IMR-90 (cell line): ENCODE measurements around the gene IFNGR1. TPM values are rescaled to one million over a fixed set of nuclear protein-coding genes. Genes with fewer than 3 reads are reported as not detected.

Source experiments
- ATAC-seq: fragments of 200-7000 bp; cut with Tn5 transposase; 2 replicates; pipeline ENCODE4 v1.9.1; 2020; ENCODE audit warnings: low read depth, mild to moderate bottlenecking, moderate library complexity
- BruUV-seq: library from RNA; stranded (reverse); fragments of 400-500 nt; replicated peaks from 2 replicates; lab custom pipeline; 2021; lab: Mats Ljungman, UMichigan
- CTCF ChIA-PET: fragments of 300-600 bp; formaldehyde crosslinking; extraction: SDS; loops from one replicate; lab custom pipeline; 2021; ENCODE audit warnings: antibody characterized with exemption; lab: Yijun Ruan, JAX
- POLR2A ChIA-PET: fragments of 300-600 bp; sonication (Branson Sonifier 250); formaldehyde crosslinking; loops from one replicate; lab custom pipeline; 2022; ENCODE audit warnings: antibody characterized with exemption; ENCODE audit not compliant: unreplicated experiment; lab: Charles Lee
- DNase-seq: peaks from one replicate; pipeline ENCODE4 v3.0.0; 2013
- H2AFZ ChIP-seq: replicated peaks from 2 replicates; pipeline ENCODE3; 2013; ENCODE audit warnings: low read length, mild to moderate bottlenecking; ENCODE audit not compliant: poor library complexity
- H2AK5ac ChIP-seq: 2 replicates; pipeline ENCODE4 v1.6.1; 2013; ENCODE audit warnings: low read depth, low read length, inconsistent platforms
- H2AK9ac ChIP-seq: replicated peaks from 2 replicates; pipeline ENCODE3; 2013; ENCODE audit warnings: mild to moderate bottlenecking, low read depth, low read length, moderate library complexity; ENCODE audit not compliant: poor library complexity
- H2BK120ac ChIP-seq: 2 replicates; pipeline ENCODE4 v1.6.1; 2013; ENCODE audit warnings: low read depth, low read length, inconsistent platforms
- H2BK15ac ChIP-seq: 3 replicates; pipeline ENCODE4 v1.6.1; 2013; ENCODE audit warnings: low read depth, low read length, inconsistent platforms
- H2BK20ac ChIP-seq: 2 replicates; pipeline ENCODE4 v1.6.1; 2013; ENCODE audit warnings: low read depth, mild to moderate bottlenecking, inconsistent platforms, low read length, moderate library complexity
- H2BK5ac ChIP-seq: 2 replicates; pipeline ENCODE4 v1.6.1; 2013; ENCODE audit warnings: mild to moderate bottlenecking, low read depth, low read length, inconsistent platforms; ENCODE audit not compliant: poor library complexity, severe bottlenecking
- H3K14ac ChIP-seq: replicated peaks from 2 replicates; pipeline ENCODE4 v1.6.1; 2013; ENCODE audit warnings: low read depth, low read length, inconsistent platforms
- H3K18ac ChIP-seq: 2 replicates; pipeline ENCODE4 v1.6.1; 2013; ENCODE audit warnings: low read depth, low read length, control low read depth
- H3K23ac ChIP-seq: 2 replicates; pipeline ENCODE4 v1.6.1; 2013; ENCODE audit warnings: low read depth, low read length, inconsistent platforms
- H3K27ac ChIP-seq: 2 replicates; pipeline ENCODE4 v1.5.1; 2013; ENCODE audit warnings: mild to moderate bottlenecking, control low read depth, low read length; ENCODE audit not compliant: insufficient read depth
- H3K27me3 ChIP-seq: 2 replicates; pipeline ENCODE4 v1.6.1; 2013; ENCODE audit warnings: low read length; ENCODE audit not compliant: control insufficient read depth, insufficient read depth
- H3K36me3 ChIP-seq: 2 replicates; pipeline ENCODE4 v1.6.1; 2013; ENCODE audit warnings: low read length, mixed read lengths; ENCODE audit not compliant: control insufficient read depth, insufficient read depth
- H3K4ac ChIP-seq: 2 replicates; pipeline ENCODE4 v1.6.1; 2013; ENCODE audit warnings: low read depth, low read length, inconsistent platforms
- H3K4me1 ChIP-seq: 2 replicates; pipeline ENCODE4 v1.6.1; 2013; ENCODE audit warnings: low read length, mixed read lengths; ENCODE audit not compliant: control insufficient read depth, insufficient read depth
- H3K4me2 ChIP-seq: 2 replicates; pipeline ENCODE4 v1.6.1; 2013; ENCODE audit warnings: low read depth, mild to moderate bottlenecking, control low read depth, low read length, moderate library complexity
- H3K4me3 ChIP-seq: 2 replicates; pipeline ENCODE4 v1.5.1; 2013; ENCODE audit warnings: low read depth, mild to moderate bottlenecking, control low read depth, low read length, moderate library complexity; ENCODE audit not compliant: insufficient read depth
- H3K56ac ChIP-seq: 2 replicates; pipeline ENCODE4 v1.6.1; 2013; ENCODE audit warnings: low read length, inconsistent platforms; ENCODE audit not compliant: insufficient read depth; ENCODE audit errors: extremely low read depth
- H3K79me1 ChIP-seq, 2 experiments: 2 replicates each; pipeline ENCODE4 v1.6.1; 2013; ENCODE audit warnings: low read length in 2 of 2, inconsistent platforms in 1 of 2, low read depth in 1 of 2
- H3K9ac ChIP-seq: 2 replicates; pipeline ENCODE4 v1.6.1; 2013; ENCODE audit warnings: low read depth, low read length, control low read depth
- H3K9me1 ChIP-seq: 2 replicates; pipeline ENCODE4 v1.6.1; 2013; ENCODE audit warnings: low read length, inconsistent platforms; ENCODE audit not compliant: insufficient read depth
- H3K9me3 ChIP-seq: 2 replicates; pipeline ENCODE4 v1.6.1; 2013; ENCODE audit warnings: low read length; ENCODE audit not compliant: control insufficient read depth, insufficient read depth
- H4K20me1 ChIP-seq: 2 replicates; pipeline ENCODE4 v1.6.1; 2013; ENCODE audit warnings: low read length, inconsistent platforms; ENCODE audit not compliant: insufficient read depth
- H4K5ac ChIP-seq: 2 replicates; pipeline ENCODE4 v1.6.1; 2013; ENCODE audit warnings: mild to moderate bottlenecking, low read depth, low read length, control low read depth
- H4K8ac ChIP-seq, 2 experiments: 2 replicates each; pipeline ENCODE4 v1.6.1; 2013; ENCODE audit warnings: low read depth in 2 of 2, low read length in 2 of 2, control low read depth in 1 of 2, inconsistent platforms in 1 of 2
- H4K91ac ChIP-seq: 2 replicates; pipeline ENCODE4 v1.6.1; 2013; ENCODE audit warnings: low read depth, low read length, inconsistent platforms; ENCODE audit not compliant: insufficient read depth
- BHLHE40 ChIP-seq: fragments of 150-350 bp; IDR thresholded peaks from 2 replicates; pipeline ENCODE4 v1.6.1; 2016; ENCODE audit warnings: mild to moderate bottlenecking, low read depth, low read length
- CEBPB ChIP-seq: IDR thresholded peaks from 2 replicates; pipeline ENCODE4 v1.6.1; 2012; ENCODE audit warnings: low read depth, low read length, improper control_type of control experiment
- CHD1 ChIP-seq: IDR thresholded peaks from 2 replicates; pipeline ENCODE4 v1.6.1; 2012; ENCODE audit warnings: low read depth, low read length, improper control_type of control experiment
- FOS ChIP-seq: fragments of 150-350 bp; IDR thresholded peaks from 2 replicates; pipeline ENCODE4 v1.6.1; 2016; ENCODE audit warnings: low read depth, low read length
- MAFK ChIP-seq: IDR thresholded peaks from 2 replicates; pipeline ENCODE4 v1.6.1; 2012; ENCODE audit warnings: low read depth, low read length, improper control_type of control experiment
- MAZ ChIP-seq: IDR thresholded peaks from 2 replicates; pipeline ENCODE4 v1.6.1; 2012; ENCODE audit warnings: low read depth, mild to moderate bottlenecking, low read length, improper control_type of control experiment, moderate library complexity, borderline replicate concordance
- MXI1 ChIP-seq: IDR thresholded peaks from 2 replicates; pipeline ENCODE4 v1.6.1; 2012; ENCODE audit warnings: low read depth, mild to moderate bottlenecking, low read length, moderate library complexity, borderline replicate concordance
- NFE2L2 ChIP-seq: fragments of 150-350 bp; IDR thresholded peaks from 2 replicates; pipeline ENCODE4 v1.6.1; 2016; ENCODE audit warnings: low read depth, mild to moderate bottlenecking, low read length
- POLR2A ChIP-seq: IDR thresholded peaks from 2 replicates; pipeline ENCODE4 v1.6.1; 2012; ENCODE audit warnings: mild to moderate bottlenecking, low read depth, low read length
- RAD21 ChIP-seq: IDR thresholded peaks from 2 replicates; pipeline ENCODE4 v1.6.1; 2012; ENCODE audit warnings: low read length, improper control_type of control experiment
- RCOR1 ChIP-seq: IDR thresholded peaks from 2 replicates; pipeline ENCODE4 v1.6.1; 2012; ENCODE audit warnings: mild to moderate bottlenecking, low read length, improper control_type of control experiment; ENCODE audit not compliant: insufficient replicate concordance
- RFX5 ChIP-seq: IDR thresholded peaks from 2 replicates; pipeline ENCODE4 v1.8.0; 2012; ENCODE audit warnings: low read depth, mild to moderate bottlenecking, low read length, moderate library complexity
- SMC3 ChIP-seq: fragments of 150-350 bp; IDR thresholded peaks from 2 replicates; pipeline ENCODE4 v1.6.1; 2016; ENCODE audit warnings: low read depth, mild to moderate bottlenecking, antibody characterized with exemption, low read length, moderate library complexity
- WGBS, 2 experiments: methylation state at CpG; one replicate each; pipeline versions ENCODE4 v1.1.5 to v1.1.7; 2013; ENCODE audit warnings: missing lambda C conversion rate in 2 of 2; ENCODE audit not compliant: insufficient read length in 1 of 2; ENCODE audit errors: extremely low coverage in 2 of 2; 5-methylcytosine and 5-hydroxymethylcytosine counted together
- dilution Hi-C: fragments of 300-500 bp; cut with HindIII; formaldehyde crosslinking; loops from one replicate; pipeline ENCODE4 v1.14.3; 2018; ENCODE audit warnings: low sequenced_read_pairs; ENCODE audit not compliant: unreplicated experiment
- in situ Hi-C: fragments of 300-500 bp; cut with MboI; formaldehyde crosslinking; loops from 3 replicates; pipeline ENCODE4 v1.14.3; 2019; ENCODE audit warnings: low sequenced_read_pairs, inconsistent platforms, mixed read lengths
- intact Hi-C: fragments of 100-400 bp; cut with micrococcal nuclease; formaldehyde crosslinking; loops from 2 replicates; pipeline ENCODE4 v1.10.0; 2022
- polyA plus RNA-seq, 3 experiments: library from polyadenylated mRNA; depleted of rRNA; stranded (reverse); fragments of >200 nt; gene quantifications; 2 replicates each; pipeline ENCODE4 v1.2.3, GENCODE V29; 2012; ENCODE audit warnings: low replicate concordance in 1 of 3
- total RNA-seq: library from RNA; depleted of rRNA; stranded (reverse); fragments of >200 nt; gene quantifications from 2 replicates; pipeline ENCODE4 v1.2.3, GENCODE V29; 2012
- TF ChIP-seq, protein P1 (sequence below): conservative IDR thresholded peaks from 2 replicates; pipeline ENCODE4 v1.5.1; 2012; ENCODE audit warnings: mild to moderate bottlenecking, low read depth, low read length, improper control_type of control experiment
- TF ChIP-seq, protein P2 (sequence below): fragments of 150-350 bp; IDR thresholded peaks from 2 replicates; pipeline ENCODE4 v1.6.1; 2016; ENCODE audit warnings: low read depth, mild to moderate bottlenecking, low read length, moderate library complexity, borderline replicate concordance
- TF ChIP-seq, protein P3 (sequence below): fragments of 150-350 bp; IDR thresholded peaks from 2 replicates; pipeline ENCODE4 v1.6.1; 2017; ENCODE audit warnings: mild to moderate bottlenecking, antibody characterized with exemption, low read length, low read depth

Gene IFNGR1
- total and polyA plus RNA-seq, 2 of the 4 experiments (the other 2 are of a cell fraction) = 19.1 to 25.6 TPM

GRCh38 chr6:137177611-137178010, 41.6 kb downstream of the IFNGR1 start:
- Histone ChIP-seq H3K4me2 (no peak overlapping the region), H3K14ac (no peak overlapping the region), H2BK120ac (no peak overlapping the region), H2AK9ac (no peak overlapping the region), H3K9ac (no peak overlapping the region), H2BK15ac (no peak overlapping the region), H3K9me1 (no peaks in the 10 kb centered on the region), H2AFZ (no peak overlapping the region), H4K8ac (no peak overlapping the region), H4K5ac (no peak overlapping the region), H3K9me3 (peaks cover 7% of the 10 kb centered on the region), H3K23ac (no peak overlapping the region), H3K27ac (no peak overlapping the region), H3K4me1 (no peaks in the 10 kb centered on the region), H3K27me3 (no peaks in the 10 kb centered on the region; the same call in 1 of the 2 replicates), H4K20me1 (no peaks in the 10 kb centered on the region), H2AK5ac (no peak overlapping the region), H2BK5ac (no peak overlapping the region), H4K91ac (no peak overlapping the region), H3K56ac (no peak overlapping the region), H2BK20ac (no peak overlapping the region), H3K79me1 (no peaks in the 10 kb centered on the region), H3K4me3 (no peak overlapping the region), H3K36me3 (no peaks in the 10 kb centered on the region), H3K18ac (no peak overlapping the region), H3K4ac (no peak overlapping the region)
- ATAC-seq (no peak), DNase-seq (no peak)
- in situ Hi-C loops = no loop called here
- ChIA-PET POLR2A (no interaction called here), CTCF (no interaction called here)
- WGBS, 2 experiments = no CpG with 5 or more reads among the region's 1 CpG
- dilution Hi-C loops = no loop called here
- no peak for TF ChIP-seq NFE2L2
- no peak for TF ChIP-seq MAZ
- TF ChIP-seq RCOR1 = no peak
- TF ChIP-seq BHLHE40 = no peak
- TF ChIP-seq MAFK = no peak
- no peak for TF ChIP-seq FOS
- TF ChIP-seq, protein P1, sequence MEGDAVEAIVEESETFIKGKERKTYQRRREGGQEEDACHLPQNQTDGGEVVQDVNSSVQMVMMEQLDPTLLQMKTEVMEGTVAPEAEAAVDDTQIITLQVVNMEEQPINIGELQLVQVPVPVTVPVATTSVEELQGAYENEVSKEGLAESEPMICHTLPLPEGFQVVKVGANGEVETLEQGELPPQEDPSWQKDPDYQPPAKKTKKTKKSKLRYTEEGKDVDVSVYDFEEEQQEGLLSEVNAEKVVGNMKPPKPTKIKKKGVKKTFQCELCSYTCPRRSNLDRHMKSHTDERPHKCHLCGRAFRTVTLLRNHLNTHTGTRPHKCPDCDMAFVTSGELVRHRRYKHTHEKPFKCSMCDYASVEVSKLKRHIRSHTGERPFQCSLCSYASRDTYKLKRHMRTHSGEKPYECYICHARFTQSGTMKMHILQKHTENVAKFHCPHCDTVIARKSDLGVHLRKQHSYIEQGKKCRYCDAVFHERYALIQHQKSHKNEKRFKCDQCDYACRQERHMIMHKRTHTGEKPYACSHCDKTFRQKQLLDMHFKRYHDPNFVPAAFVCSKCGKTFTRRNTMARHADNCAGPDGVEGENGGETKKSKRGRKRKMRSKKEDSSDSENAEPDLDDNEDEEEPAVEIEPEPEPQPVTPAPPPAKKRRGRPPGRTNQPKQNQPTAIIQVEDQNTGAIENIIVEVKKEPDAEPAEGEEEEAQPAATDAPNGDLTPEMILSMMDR = no peak
- no peak for TF ChIP-seq RAD21
- TF ChIP-seq, protein P2, sequence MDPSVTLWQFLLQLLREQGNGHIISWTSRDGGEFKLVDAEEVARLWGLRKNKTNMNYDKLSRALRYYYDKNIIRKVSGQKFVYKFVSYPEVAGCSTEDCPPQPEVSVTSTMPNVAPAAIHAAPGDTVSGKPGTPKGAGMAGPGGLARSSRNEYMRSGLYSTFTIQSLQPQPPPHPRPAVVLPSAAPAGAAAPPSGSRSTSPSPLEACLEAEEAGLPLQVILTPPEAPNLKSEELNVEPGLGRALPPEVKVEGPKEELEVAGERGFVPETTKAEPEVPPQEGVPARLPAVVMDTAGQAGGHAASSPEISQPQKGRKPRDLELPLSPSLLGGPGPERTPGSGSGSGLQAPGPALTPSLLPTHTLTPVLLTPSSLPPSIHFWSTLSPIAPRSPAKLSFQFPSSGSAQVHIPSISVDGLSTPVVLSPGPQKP = no peak
- no peak for TF ChIP-seq SMC3
- no peak for TF ChIP-seq MXI1
- TF ChIP-seq RFX5 = no peak
- TF ChIP-seq CHD1 = no peak
- TF ChIP-seq POLR2A = no peak
- TF ChIP-seq, protein P3, sequence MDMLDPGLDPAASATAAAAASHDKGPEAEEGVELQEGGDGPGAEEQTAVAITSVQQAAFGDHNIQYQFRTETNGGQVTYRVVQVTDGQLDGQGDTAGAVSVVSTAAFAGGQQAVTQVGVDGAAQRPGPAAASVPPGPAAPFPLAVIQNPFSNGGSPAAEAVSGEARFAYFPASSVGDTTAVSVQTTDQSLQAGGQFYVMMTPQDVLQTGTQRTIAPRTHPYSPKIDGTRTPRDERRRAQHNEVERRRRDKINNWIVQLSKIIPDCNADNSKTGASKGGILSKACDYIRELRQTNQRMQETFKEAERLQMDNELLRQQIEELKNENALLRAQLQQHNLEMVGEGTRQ = no peak
- no peak for TF ChIP-seq CEBPB
- intact Hi-C loops = no loop called here
- BruUV-seq = no TSS peak
